Gastroesophageal sphincter (tissue), 4 donors: Measurements from ENCODE around the gene TOMM7. TPM values are rescaled to one million over a fixed set of nuclear protein-coding genes. Genes with fewer than 3 reads are reported as not detected.
"Not testable (repeated sequence)": the region's sequence is repeated elsewhere in the genome, so short reads cannot be mapped to it uniquely, and the experiment has no call there.

Experiments
- ATAC-seq: fragments of 150-250 bp; one replicate; pipeline ENCODE4 v1.9.1; 2016; ENCODE audit warnings: mild to moderate bottlenecking, moderate library complexity
- H3K27ac ChIP-seq, 4 donors: fragments of 200-600 bp; sonication (generic) in 3 of 4; 1 replicate in 3 of 4; 2 replicates in 1 of 4; pipeline ENCODE4 v1.5.1; 2016 to 2019
- H3K27me3 ChIP-seq: fragments of 200-600 bp; sonication (generic); one replicate; pipeline ENCODE4 v1.5.1; 2019
- H3K36me3 ChIP-seq, 2 donors: fragments of 200-600 bp; sonication (generic); one replicate each; pipeline ENCODE4 v1.5.1; 2019; ENCODE audit warnings: control low read depth in 1 of 2
- H3K4me1 ChIP-seq, 3 donors: fragments of 200-600 bp; sonication (generic); 1 replicate in 2 of 3; 2 replicates in 1 of 3; pipeline ENCODE4 v1.5.1; 2016 to 2019; ENCODE audit warnings: control low read depth in 2 of 3
- H3K4me3 ChIP-seq, 2 donors: fragments of 200-600 bp; sonication (generic); one replicate each; pipeline ENCODE4 v1.5.1; 2019; ENCODE audit warnings: mild to moderate bottlenecking in 1 of 2, moderate library complexity in 1 of 2
- H3K9me3 ChIP-seq, 3 donors: fragments of 200-600 bp; sonication (generic); one replicate each; pipeline ENCODE4 v1.5.1; 2017 to 2019; ENCODE audit warnings: control low read depth in 2 of 3
- EP300 ChIP-seq: sonication (generic); formaldehyde crosslinking; IDR thresholded peaks from one replicate; pipeline ENCODE4 v1.6.1; 2017; ENCODE audit warnings: antibody characterized with exemption, mild to moderate bottlenecking
- POLR2A ChIP-seq, 2 donors: fragments of 450-650 bp; IDR thresholded peaks; one replicate each; pipeline ENCODE4 v1.6.1; 2017; ENCODE audit warnings: antibody characterized with exemption in 2 of 2, mild to moderate bottlenecking in 2 of 2, moderate library complexity in 1 of 2
- POLR2AphosphoS5 ChIP-seq: sonication (generic); formaldehyde crosslinking; IDR thresholded peaks from one replicate; pipeline ENCODE4 v1.6.1; 2017; ENCODE audit warnings: antibody characterized with exemption
- WGBS, 2 donors: methylation state at CpG; one replicate each; pipeline ENCODE4 v1.1.5; 2018; ENCODE audit warnings: low coverage in 1 of 2; 5-methylcytosine and 5-hydroxymethylcytosine counted together
- total RNA-seq, 4 donors: library from RNA; depleted of rRNA; stranded (reverse); fragments of >200 nt; gene quantifications; one replicate each; pipeline ENCODE4 v1.1.0, GENCODE V29; 2016
- TF ChIP-seq, protein P1 (sequence below), 4 experiments: fragments of 200-600 bp in 2 of 4; fragments of 450-650 bp in 2 of 4; sonication (generic) in 1 of 4; IDR thresholded peaks; one replicate each; pipeline ENCODE4 v1.5.1; 2017 to 2019; ENCODE audit warnings: antibody characterized with exemption in 4 of 4, mild to moderate bottlenecking in 2 of 4, moderate library complexity in 2 of 4

The TOMM7 gene
- total RNA-seq, 4 donors from 2014 or later = 121 to 340 (median 231) TPM

DNA sequence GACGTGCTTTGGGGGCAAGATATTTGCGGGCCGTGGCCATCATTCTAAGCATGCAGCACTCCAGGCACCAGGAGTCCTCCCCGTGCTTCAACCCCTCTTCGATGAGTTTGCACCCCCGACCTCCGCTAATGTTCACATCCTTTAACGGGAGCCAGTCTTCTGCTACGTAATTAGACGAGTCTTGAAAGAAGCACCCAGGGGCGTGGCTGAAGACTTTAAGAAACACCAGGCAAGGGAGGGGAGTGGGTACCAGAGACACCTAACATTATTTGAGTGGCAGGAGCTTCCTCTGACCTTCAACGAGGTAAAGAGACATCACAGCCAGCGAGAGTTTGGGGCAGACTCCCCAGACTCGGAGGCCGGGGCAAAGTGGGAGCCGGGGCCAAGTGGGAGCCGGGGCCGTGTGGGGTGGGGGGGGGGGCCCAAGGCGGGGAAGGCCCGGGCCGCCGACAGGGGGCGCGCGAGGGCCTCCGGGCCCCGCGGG, 31.1 kb upstream of the TOMM7 start:
- WGBS, 2 donors = 19% methylated on average over 9 of the region's 28 CpGs; no CpG with 5 or more reads in 1 of the 2 donors
- Histone ChIP-seq H3K4me1 (peaks cover 0 to 58% (median 12%) of the 10 kb centered on the region in 3 donors), H3K9me3 (no peaks in the 10 kb centered on the region), H3K4me3 (peak overlapping the region; percentile 57 to 77), H3K27ac (peak overlapping the region; percentile 84 to 98 (median 96)), H3K36me3 (peaks cover 0 to 12% of the 10 kb centered on the region in 2 donors), H3K27me3 (no peaks in the 10 kb centered on the region)
- TF ChIP-seq, protein P1, sequence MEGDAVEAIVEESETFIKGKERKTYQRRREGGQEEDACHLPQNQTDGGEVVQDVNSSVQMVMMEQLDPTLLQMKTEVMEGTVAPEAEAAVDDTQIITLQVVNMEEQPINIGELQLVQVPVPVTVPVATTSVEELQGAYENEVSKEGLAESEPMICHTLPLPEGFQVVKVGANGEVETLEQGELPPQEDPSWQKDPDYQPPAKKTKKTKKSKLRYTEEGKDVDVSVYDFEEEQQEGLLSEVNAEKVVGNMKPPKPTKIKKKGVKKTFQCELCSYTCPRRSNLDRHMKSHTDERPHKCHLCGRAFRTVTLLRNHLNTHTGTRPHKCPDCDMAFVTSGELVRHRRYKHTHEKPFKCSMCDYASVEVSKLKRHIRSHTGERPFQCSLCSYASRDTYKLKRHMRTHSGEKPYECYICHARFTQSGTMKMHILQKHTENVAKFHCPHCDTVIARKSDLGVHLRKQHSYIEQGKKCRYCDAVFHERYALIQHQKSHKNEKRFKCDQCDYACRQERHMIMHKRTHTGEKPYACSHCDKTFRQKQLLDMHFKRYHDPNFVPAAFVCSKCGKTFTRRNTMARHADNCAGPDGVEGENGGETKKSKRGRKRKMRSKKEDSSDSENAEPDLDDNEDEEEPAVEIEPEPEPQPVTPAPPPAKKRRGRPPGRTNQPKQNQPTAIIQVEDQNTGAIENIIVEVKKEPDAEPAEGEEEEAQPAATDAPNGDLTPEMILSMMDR (IDR thresholded peaks at IDR 0.05) = peak in 2 of 4 experiments; percentile 94 to 99
- TF ChIP-seq POLR2A (IDR thresholded peaks at IDR 0.05) = no peak
- ATAC-seq = peak; percentile 4

DNA sequence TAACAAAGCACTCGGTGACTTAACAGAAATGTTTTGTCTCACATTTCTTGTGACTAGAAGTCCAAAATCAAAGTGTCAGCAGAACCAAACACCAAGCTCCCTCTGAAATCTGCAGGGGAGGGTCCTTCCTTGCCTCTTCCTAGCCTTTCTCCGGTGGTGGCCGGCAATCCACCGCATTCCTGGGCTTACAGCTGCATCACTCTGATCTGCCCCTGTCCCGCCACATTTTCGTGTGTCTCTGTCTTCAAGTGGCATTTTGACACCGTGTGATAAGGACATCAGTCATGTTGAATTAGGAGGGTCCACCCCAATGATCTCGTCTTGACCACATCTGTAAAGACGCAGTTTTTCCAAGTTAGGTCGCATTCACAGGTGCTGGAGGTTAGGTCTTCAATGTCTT, 30.5 kb upstream of the TOMM7 start:
- H3K4me1 ChIP-seq = peaks cover 0 to 52% (median 6%) of the 10 kb centered on the region in 3 donors
- ATAC-seq = no peak
- H3K36me3 ChIP-seq = peaks cover 0 to 7% of the 10 kb centered on the region in 2 donors
- TF ChIP-seq POLR2A (IDR thresholded peaks at IDR 0.05) (no peak), POLR2AphosphoS5 (no peak), EP300 (no peak)
- TF ChIP-seq, protein P1 (IDR thresholded peaks at IDR 0.05) = no peak
- H3K4me3 ChIP-seq = no peak overlapping the region
- 89% methylated on average over 10 of the region's 10 CpGs; no CpG with 5 or more reads in 1 of the 2 donors for WGBS, 2 donors
- peak overlapping the region; percentile 84 to 98 (median 96) for H3K27ac ChIP-seq
- H3K9me3 ChIP-seq = no peaks in the 10 kb centered on the region
- no peaks in the 10 kb centered on the region for H3K27me3 ChIP-seq

DNA sequence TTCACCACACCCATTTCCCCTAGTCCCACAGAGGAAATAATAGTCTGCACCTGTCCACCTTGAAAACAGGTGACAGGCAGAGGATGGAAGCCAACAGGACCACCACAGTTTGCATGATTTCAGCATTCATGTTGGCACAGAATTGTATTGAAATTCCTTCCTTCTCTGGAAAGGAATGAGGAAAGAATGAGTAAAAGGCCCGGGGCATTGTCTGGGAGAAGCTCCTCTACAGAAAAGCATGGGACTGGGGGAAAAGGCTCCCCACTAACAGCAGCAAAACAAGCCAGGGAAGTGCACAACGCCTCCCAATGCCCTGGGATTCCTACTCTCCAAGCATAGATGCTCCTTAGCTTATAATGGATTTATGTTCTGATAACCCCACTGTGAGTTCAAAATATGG, 28.5 kb upstream of the TOMM7 start:
- peaks cover 0 to 32% (median 0%) of the 10 kb centered on the region in 3 donors for H3K4me1 ChIP-seq
- TF ChIP-seq POLR2A (IDR thresholded peaks at IDR 0.05) (no peak), POLR2AphosphoS5 (no peak), EP300 (no peak)
- TF ChIP-seq, protein P1 (IDR thresholded peaks at IDR 0.05) = no peak
- H3K9me3 ChIP-seq = no peaks in the 10 kb centered on the region
- H3K27ac ChIP-seq = no peak overlapping the region
- 53 to 86% methylated on average over 2 of the region's 2 CpGs for WGBS, 2 donors
- no peaks in the 10 kb centered on the region for H3K27me3 ChIP-seq
- no peaks in the 10 kb centered on the region for H3K36me3 ChIP-seq
- no peak for ATAC-seq
- H3K4me3 ChIP-seq = no peak overlapping the region

DNA sequence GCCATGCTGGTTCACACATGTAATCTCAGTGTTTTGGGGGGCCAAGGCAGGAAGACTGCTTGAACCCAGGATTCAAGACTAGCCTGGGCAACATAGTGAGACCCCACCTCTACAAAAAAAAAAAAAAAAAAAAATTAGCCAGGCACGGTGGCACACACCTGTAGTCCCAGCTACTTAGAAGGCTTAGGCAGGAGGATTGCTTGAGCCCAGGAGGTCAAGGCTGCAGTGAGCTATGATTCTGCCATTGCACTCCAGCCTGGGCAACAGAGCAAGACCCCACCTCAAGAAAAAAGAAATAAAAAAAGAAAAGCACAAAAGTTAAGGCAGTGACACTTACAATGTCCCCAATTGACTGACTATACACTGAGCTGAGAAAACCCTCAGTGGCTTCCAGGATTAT, 27.7 kb upstream of the TOMM7 start:
- not testable (repeated sequence) for H3K27ac ChIP-seq, H3K36me3 ChIP-seq, H3K4me3 ChIP-seq, H3K9me3 ChIP-seq, ATAC-seq, H3K27me3 ChIP-seq
- 100% methylated on average over 1 of the region's 1 CpG; no CpG with 5 or more reads in 1 of the 2 donors for WGBS, 2 donors
- H3K4me1 ChIP-seq = peaks cover 0 to 25% (median 0%) of the 10 kb centered on the region in 3 donors

DNA sequence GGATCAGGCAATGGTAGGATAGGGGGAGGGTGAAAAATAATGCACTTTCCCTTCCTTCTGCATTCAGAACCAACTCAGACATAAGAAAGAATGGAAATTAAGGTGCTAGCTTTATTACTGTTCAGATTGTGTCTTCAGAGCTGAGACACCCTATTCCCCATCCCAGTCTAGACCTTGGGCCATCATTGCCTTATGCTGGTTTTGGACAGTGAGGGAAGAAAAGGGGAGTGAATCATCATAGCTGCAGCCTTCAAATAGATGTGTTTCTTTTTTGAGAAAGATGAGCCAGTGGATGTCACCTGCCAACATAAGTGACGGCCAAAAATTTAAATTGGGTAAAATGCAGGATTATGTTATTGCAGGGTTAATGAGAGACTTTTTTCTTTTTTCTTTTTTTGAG, 27.0 kb upstream of the TOMM7 start:
- WGBS, 2 donors = 70 to 71% methylated on average over 1 of the region's 1 CpG
- H3K36me3 ChIP-seq = no peaks in the 10 kb centered on the region
- TF ChIP-seq POLR2AphosphoS5 (no peak), EP300 (no peak), POLR2A (IDR thresholded peaks at IDR 0.05) (no peak)
- TF ChIP-seq, protein P1 (IDR thresholded peaks at IDR 0.05) = no peak
- H3K27me3 ChIP-seq = no peaks in the 10 kb centered on the region
- no peak overlapping the region for H3K4me3 ChIP-seq
- H3K27ac ChIP-seq = peak overlapping the region in 1 of 4 donors; percentile 14
- H3K4me1 ChIP-seq = peaks cover 0 to 18% (median 0%) of the 10 kb centered on the region in 3 donors
- ATAC-seq = no peak
- no peaks in the 10 kb centered on the region for H3K9me3 ChIP-seq
